Measurements from ENCODE around the gene MAPK8IP2.

DNA sequence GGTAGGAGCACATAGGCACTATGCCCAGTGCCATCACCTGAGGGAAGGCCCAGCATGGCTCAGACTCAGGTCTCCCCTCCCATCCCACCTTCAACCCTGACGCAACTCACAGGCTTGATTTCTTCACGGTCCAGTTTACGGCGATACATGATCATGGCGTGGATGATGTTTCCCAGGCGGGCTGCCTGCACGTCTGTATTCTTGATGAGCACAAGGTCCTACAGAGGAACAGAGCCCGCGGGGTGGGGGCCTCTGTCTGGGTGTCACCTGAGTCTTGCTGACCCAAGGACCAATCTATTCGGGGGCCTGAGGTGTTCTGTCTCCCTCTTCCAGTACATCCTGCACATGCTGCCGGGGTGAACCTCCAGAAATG is 26.2 kb upstream of the MAPK8IP2 start:
- TF ChIP-seq, protein P1, sequence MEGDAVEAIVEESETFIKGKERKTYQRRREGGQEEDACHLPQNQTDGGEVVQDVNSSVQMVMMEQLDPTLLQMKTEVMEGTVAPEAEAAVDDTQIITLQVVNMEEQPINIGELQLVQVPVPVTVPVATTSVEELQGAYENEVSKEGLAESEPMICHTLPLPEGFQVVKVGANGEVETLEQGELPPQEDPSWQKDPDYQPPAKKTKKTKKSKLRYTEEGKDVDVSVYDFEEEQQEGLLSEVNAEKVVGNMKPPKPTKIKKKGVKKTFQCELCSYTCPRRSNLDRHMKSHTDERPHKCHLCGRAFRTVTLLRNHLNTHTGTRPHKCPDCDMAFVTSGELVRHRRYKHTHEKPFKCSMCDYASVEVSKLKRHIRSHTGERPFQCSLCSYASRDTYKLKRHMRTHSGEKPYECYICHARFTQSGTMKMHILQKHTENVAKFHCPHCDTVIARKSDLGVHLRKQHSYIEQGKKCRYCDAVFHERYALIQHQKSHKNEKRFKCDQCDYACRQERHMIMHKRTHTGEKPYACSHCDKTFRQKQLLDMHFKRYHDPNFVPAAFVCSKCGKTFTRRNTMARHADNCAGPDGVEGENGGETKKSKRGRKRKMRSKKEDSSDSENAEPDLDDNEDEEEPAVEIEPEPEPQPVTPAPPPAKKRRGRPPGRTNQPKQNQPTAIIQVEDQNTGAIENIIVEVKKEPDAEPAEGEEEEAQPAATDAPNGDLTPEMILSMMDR (conservative IDR thresholded peaks at IDR 0.05 in 1 of 2, IDR thresholded peaks at IDR 0.05 in 1 of 2; ENCODE audit: low read depth in 1 of 2, low read length in 2 of 2) = no peak
- TF ChIP-seq EZH2 (IDR thresholded peaks at IDR 0.05; ENCODE audit: low read length, missing control alignments) = no peak
